NOMO-1 treated with dmso at 0.1 percent for 144 hours (cell line): Measurements from ENCODE around the gene TAC4.

Source experiments
- DNase-seq: peaks from one replicate; lab custom pipeline; 2025; ENCODE audit not compliant: unreplicated experiment; lab: John Stamatoyannopoulos, UW

Gene TAC4

GRCh38 chr17:49815761-49816281 is 32.0 kb downstream of the TAC4 start:
- DNase-seq: no peak

GRCh38 chr17:49814781-49815529 is 32.9 kb downstream of the TAC4 start:
- no peak for DNase-seq

- DNase-seq: no peak
Measured at GRCh38 chr17:49809056-49809455, 38.8 kb downstream of the TAC4 start.

- DNase-seq: no peak
Measured at GRCh38 chr17:49798738-49799137, 49.1 kb downstream of the TAC4 start.

GRCh38 chr17:49798182-49798581 is 49.7 kb downstream of the TAC4 start:
- no peak for DNase-seq

- DNase-seq: no peak
Measured at GRCh38 chr17:49795372-49795771, 52.5 kb downstream of the TAC4 start.

GRCh38 chr17:49793309-49793708 is 54.6 kb downstream of the TAC4 start:
- no peak for DNase-seq

GRCh38 chr17:49789243-49789578 is 58.7 kb downstream of the TAC4 start:
- DNase-seq: no peak

- peak; percentile 99 for DNase-seq
Measured at GRCh38 chr17:49788478-49789242, 59.2 kb downstream of the TAC4 start, which contains the start of gene KAT7. TSS of gene KAT7 (plus strand) at chr17:49788681. CDS start at chr17:49788835, 154 bp downstream.
